HuH-7.5 (cell line): ENCODE results near the gene MED15.

Source experiments
- DNase-seq: peaks from one replicate; pipeline ENCODE4 v3.0.0; 2011; ENCODE audit warnings: low spot score

The MED15 gene

GRCh38 chr22:20625270-20625669, 117.9 kb downstream of the MED15 start:
- DNase-seq: no peak

GRCh38 chr22:20626811-20627210, 119.4 kb downstream of the MED15 start:
- DNase-seq: no peak

- no peak for DNase-seq
Measured at GRCh38 chr22:20627432-20627831, 120.0 kb downstream of the MED15 start.

- no peak for DNase-seq
Measured at GRCh38 chr22:20628081-20628939, 120.9 kb downstream of the MED15 start.

- DNase-seq: no peak
Measured at GRCh38 chr22:20629401-20629800, 122.0 kb downstream of the MED15 start.

- DNase-seq: no peak
Measured at GRCh38 chr22:20630873-20631617, 123.6 kb downstream of the MED15 start.

GRCh38 chr22:20632082-20632481, 124.7 kb downstream of the MED15 start:
- DNase-seq: no peak

GRCh38 chr22:20632518-20632917, 125.1 kb downstream of the MED15 start:
- no peak for DNase-seq

- DNase-seq: no peak
Measured at GRCh38 chr22:20634560-20635226, 127.3 kb downstream of the MED15 start.

GRCh38 chr22:20635227-20635591, 127.8 kb downstream of the MED15 start:
- no peak for DNase-seq

GRCh38 chr22:20636075-20636812, 128.8 kb downstream of the MED15 start:
- no peak for DNase-seq

- DNase-seq: no peak
Measured at GRCh38 chr22:20636945-20637344, 129.5 kb downstream of the MED15 start.
